GM10266 (cell line): ENCODE data around the gene MEGF8.

ENCODE experiments used
- DNase-seq: peaks from one replicate; pipeline ENCODE4 v3.0.0; 2012; ENCODE audit errors: extremely low spot score
- CTCF ChIP-seq: IDR thresholded peaks from 2 replicates; pipeline ENCODE4 v1.5.1; 2012; ENCODE audit warnings: mild to moderate bottlenecking, low read depth; ENCODE audit not compliant: control insufficient read depth, insufficient read depth; ENCODE audit errors: missing control alignments

The MEGF8 gene

GRCh38 chr19:42360787-42361544, 35.5 kb downstream of the MEGF8 start:
- DNase-seq, result no peak
- no peak for TF ChIP-seq CTCF

GRCh38 chr19:42361545-42361910, 36.1 kb downstream of the MEGF8 start:
- no peak for TF ChIP-seq CTCF
- no peak for DNase-seq

GRCh38 chr19:42362342-42362741, 36.9 kb downstream of the MEGF8 start:
- no peak for TF ChIP-seq CTCF

GRCh38 chr19:42362891-42363440, 37.5 kb downstream of the MEGF8 start:
- DNase-seq, result no peak
- no peak for TF ChIP-seq CTCF

More at GRCh38 chr19:42362342-42362741, 36.9 kb downstream of the MEGF8 start:
- DNase-seq, result no peak

- TF ChIP-seq CTCF, result no peak
Measured at GRCh38 chr19:42363614-42364346, 38.3 kb downstream of the MEGF8 start.

GRCh38 chr19:42366673-42367072, 41.2 kb downstream of the MEGF8 start:
- no peak for TF ChIP-seq CTCF
- no peak for DNase-seq

More at GRCh38 chr19:42363614-42364346, 38.3 kb downstream of the MEGF8 start:
- peak; percentile 53 for DNase-seq

- TF ChIP-seq CTCF, result no peak
- DNase-seq, result no peak
Measured at GRCh38 chr19:42367929-42368328, 42.5 kb downstream of the MEGF8 start.
